CD4-positive, alpha-beta T cell treated with Interleukin-4 for 1 hour (primary cell): ENCODE measurements around the gene RAPGEF1.
"Not testable (repeated sequence)": the region's sequence is repeated elsewhere in the genome, so short reads cannot be mapped to it uniquely, and the experiment has no call there.

Experiments
- DNase-seq, 2 donors: peaks; one replicate each; pipeline ENCODE4 v3.0.0-alpha.2; 2020 to 2022

Gene RAPGEF1

GRCh38 chr9:131578731-131579504, 161.0 kb downstream of the RAPGEF1 start:
- DNase-seq, result peak; percentile 58 to 63

- no peak for DNase-seq
These were observed 161.9 kb downstream of the RAPGEF1 start for GRCh38 chr9:131578021-131578420.

DNA sequence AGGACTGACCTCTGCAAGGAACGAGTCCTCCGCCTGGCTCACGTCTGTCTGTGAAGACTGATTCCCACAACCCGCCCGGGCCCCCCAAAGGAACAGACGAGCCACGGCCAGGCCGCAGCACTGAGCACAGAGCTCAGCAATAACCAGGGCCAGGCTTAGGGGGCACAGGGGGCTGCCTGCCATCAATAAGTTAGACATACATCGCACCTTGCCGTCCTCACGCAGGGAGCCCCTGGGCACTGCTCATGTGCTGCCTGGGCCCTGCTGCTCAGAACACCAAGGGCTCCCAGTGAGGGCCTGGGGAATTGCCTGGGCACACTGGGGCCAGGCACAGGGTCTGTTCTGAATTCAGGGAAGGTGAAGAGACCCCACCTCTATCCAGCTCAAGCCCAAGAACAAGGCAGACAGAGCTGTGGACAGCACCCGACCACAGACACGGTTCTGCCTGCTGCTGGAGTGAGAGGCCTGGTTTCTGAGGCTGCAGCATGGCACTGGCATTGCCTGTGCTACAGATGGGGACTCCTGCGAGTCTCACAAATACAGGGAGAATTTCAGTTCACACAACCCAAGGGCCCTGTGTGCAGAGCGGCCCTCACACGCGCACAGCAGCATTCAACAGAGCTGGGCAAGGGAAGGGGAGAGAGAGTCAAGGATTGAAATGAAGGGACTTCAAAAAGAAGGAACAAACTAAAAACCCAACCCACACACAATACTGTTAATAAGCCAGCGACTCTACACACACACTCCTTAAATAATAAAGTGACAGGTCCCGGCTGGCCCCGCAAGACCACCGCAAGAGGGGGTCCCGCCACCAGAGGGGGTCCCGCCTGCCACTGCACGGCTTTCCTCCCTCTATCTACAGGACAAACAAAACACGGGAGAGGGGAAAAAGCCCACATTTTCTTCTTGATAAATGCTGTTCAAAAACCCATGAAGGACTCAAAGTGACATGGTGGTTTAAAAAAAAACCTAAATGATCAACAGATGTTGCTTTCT, 162.6 kb downstream of the RAPGEF1 start:
- DNase-seq, result no peak

- DNase-seq, result no peak
These were observed 163.7 kb downstream of the RAPGEF1 start for GRCh38 chr9:131575946-131576853.

GRCh38 chr9:131574730-131575640, 164.9 kb downstream of the RAPGEF1 start:
- DNase-seq, result no peak

GRCh38 chr9:131567910-131568309, 172.0 kb downstream of the RAPGEF1 start:
- no peak for DNase-seq

DNA sequence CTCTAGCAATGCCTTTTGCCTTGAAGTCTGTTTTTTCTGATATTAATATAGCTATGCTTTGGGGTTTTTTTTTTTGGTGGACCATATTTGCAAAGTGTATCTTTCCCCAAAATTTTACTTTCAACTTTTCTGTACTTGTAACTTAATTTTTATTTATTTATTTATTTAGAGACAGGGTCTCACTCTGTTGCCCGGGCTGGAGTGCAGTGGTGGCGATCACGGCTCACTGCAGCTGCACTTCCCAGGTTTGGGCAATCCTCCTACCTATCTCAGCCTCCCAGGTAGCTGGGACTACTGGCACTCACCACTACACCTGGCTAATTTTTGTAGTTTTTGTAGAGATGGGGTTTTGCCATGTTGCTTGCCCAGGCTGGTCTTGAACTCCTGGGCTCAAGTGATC, 173.7 kb downstream of the RAPGEF1 start:
- no peak for DNase-seq

- DNase-seq, result no peak
These were observed 174.5 kb downstream of the RAPGEF1 start for GRCh38 chr9:131565369-131565768.

DNA sequence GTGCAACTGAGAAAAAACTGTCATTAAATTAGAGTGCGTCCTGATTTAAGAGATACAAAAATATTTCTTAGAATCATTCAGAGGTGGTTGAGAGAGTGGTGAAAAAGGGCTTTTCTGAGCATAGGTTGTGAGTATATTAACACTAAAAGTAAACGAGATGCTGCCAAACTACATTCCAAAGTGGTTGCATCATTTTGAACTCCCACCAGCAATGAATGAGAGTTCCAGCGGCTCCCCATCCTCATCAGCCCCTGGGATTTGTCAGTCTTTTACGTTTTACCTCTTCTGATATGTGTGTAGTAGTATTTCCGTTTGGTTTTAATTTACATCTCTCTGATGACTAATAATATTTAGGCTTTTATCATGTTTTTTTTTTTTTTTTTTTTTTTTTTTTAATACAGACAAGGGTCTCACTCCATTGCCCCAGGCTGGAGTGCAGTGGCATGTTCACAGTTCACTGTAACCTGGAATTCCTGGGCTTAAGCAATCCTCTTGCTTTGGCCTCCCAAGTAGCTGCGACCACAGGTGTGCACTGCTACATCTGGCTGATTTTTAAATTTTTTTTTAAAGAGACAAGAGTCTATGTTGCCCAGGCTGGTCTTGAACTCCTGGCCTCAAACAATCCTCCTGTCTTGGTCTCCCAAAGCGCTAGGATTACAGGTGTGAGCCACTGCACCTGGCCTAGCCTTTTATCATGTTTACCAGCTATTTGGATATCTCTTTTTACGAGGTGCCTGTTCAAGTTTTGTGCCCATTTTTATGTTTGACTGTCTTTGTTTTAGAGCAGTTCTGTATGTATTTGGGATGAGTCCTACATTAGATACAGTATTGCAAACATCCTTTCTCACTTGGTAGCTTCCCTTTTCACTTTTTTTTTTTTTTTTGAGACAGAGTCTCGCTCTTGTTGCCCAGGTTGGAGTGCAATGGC, 177.6 kb downstream of the RAPGEF1 start:
- no peak for DNase-seq

DNA sequence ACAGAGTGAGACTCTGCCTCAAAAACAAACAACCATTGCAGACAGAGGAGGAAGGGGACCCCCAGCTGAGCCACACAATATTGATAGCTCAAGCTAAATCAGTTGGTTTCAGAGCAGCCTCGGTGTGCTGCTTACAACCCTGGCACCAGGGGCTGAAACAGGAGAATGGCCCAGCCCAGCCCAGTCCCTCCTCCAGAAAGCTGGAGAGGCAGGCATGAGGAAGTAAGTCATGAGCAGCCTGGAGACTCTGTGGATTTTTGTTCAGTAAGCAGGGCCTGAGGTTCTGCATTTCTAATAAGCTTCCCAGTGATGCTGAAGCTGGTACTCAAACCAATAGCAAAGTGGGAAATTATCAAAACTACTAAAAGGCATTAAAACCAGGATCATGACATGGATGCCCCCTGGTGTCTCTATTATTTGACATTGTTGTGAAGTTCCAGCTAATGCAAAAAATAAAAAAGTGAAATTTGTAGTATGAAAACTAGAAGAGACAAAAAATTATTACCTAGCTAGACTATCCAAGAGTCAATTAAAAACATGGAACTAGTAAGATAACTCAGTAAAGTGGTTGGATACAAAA, 180.4 kb downstream of the RAPGEF1 start:
- peak in 1 of 2 donors; percentile 24 for DNase-seq

DNA sequence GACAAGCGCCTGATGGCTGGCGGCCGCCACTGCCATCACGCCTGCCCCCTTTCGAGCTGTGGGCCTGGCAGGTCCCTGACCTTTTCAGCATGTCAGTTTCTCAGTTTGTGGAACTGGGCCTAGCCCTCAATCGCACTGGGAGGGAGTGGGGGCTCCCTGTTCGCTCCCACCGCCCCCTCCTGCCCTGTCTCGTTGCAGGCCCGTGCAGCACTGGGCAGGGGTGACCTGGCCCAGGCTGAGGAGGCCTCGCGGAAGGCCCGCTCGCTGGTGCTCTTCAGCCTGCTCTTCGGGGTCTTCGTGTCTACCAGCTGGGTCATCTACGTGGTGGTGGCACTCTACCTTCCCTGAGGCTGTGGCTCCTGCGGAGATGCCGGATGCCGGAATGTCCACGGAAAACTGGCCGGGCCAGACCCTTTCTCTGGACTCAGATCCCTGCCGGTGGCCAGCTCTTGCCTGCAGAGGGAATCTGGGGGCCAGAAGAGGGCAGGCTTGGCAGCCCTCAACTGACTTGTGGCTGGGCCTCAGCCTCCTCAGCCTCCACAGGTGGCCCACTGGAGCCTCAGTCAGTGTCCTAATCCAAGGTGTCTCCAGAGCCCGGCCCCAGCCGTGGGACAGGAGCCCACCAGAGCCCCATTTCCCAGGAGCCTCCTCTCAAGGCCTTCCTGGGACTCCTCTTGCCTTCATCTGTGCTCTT, 181.9 kb downstream of the RAPGEF1 start:
- no peak for DNase-seq

DNA sequence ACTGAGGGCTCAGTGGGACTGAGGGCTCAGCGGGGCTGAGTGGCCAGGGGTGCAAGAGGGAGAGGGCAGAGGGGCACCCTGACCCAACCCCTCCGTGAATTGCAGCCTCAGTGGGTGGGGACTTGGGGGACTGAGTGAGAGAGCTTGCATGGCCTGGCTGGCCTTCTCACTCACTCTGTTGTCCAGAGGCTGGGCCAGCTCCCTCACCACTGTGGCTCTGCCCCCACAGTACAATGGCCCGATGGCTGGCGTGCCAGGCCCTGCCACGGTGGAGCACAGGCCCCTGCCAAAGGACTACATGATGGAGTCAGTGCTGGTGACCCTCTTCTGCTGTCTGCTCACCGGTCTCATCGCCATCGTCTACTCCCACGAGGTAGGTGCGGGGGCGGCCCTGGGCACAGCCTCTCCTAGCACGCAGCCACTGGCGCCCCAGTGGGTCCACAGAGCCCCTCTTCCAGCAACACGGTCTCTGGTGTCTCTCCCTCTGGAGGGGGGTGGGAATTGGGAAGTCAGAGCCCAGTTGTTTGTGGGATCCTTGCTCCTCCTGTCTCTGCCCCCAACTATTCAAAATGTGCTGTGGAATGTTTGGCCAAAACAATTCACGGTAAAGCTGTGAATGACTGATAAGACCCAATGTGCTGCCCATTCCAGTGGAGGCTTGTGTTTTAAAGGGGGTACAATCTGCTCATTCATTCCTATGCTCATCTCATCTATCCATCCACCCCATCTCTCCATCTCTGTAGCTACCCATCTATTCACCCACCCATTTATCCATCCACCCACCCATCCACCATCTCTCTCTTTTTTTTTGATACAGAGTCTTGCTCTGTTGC, 183.8 kb downstream of the RAPGEF1 start:
- no peak for DNase-seq

GRCh38 chr9:131554843-131555351, 185.0 kb downstream of the RAPGEF1 start:
- DNase-seq, result no peak

GRCh38 chr9:131554087-131554842, 185.6 kb downstream of the RAPGEF1 start:
- DNase-seq, result no peak

DNA sequence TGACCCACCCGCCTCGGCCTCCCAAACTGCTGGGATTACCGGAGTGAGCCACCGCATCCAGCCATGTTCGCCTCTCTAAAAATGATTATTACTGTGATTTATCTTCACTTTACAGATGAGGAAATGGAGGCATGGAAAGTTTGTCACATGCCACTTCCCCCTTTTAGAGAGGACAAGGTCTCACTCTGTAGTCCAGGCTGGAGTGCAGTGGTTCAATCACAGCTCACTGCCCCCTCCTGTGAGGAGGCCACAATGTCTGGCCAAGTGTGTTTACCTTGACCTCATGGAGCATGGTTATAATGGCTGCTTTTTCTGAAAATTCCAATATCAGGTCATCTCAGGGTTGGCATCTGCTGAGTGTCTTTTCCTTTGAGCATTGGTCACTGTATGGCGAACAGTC, 187.8 kb downstream of the RAPGEF1 start:
- DNase-seq, result no peak

DNA sequence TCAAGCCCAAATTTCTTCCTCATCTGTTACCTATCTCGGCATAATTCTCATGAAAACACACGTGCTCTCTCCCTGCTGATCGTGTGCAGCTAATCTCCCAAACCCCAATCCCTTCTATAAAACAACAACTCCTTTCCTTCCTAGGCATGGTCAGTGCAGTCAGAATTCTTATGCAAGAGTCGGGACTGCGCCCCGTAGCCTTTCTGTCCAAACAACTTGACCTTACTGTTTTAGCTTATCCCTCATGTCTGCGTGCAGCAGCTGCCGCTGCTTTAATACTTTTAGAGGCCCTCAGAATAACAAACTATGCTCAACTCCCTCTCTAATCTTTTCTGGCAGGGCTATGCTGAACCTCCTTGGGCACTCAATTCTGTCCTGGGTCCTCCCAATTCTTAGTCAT, 189.4 kb downstream of the RAPGEF1 start:
- not testable (repeated sequence) for DNase-seq

DNA sequence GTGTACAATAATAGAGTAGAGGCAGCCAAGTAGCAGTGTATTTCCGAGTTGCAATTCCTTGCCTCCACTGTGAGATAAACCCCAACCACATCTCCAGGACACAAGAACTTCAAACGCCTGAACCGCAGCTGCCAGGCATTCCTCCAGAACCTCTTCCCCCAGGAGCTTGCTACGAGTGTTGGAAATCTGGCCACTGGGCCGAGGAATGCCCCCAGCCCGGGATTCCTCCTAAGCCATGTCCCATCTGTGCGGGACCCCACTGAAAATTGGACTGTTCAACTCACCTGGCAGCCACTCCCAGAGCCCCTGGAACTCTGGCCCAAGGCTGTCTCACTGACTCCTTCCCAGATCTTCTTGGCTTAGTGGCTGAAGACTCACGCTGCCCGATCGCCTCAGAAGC, 190.7 kb downstream of the RAPGEF1 start:
- DNase-seq, result not testable (repeated sequence)
